Measurements from ENCODE around the gene CASKIN2.
"Not testable (repeated sequence)": the region's sequence is repeated elsewhere in the genome, so short reads cannot be mapped to it uniquely, and the experiment has no call there.

The CASKIN2 gene

GRCh38 chr17:75460295-75460694 lies 55.0 kb downstream of the CASKIN2 start:
- DNase-seq (ENCODE audit: low spot score), result no peak

- DNase-seq (ENCODE audit: low spot score), result no peak
These were observed 55.6 kb downstream of the CASKIN2 start for GRCh38 chr17:75459590-75460267.

- no peak for DNase-seq (ENCODE audit: low spot score)
These were observed 56.1 kb downstream of the CASKIN2 start for GRCh38 chr17:75459246-75459589.

- DNase-seq (ENCODE audit: low spot score), result no peak
These were observed 58.2 kb downstream of the CASKIN2 start for GRCh38 chr17:75457047-75457654.

GRCh38 chr17:75456417-75457046 lies 58.8 kb downstream of the CASKIN2 start, which contains the start of gene TMEM94:
Gene TMEM94, plus strand, starts transcription at chr17:75456635. Its CDS starts 15,271 bp downstream, at chr17:75471906.
- peak; percentile 97 for DNase-seq (ENCODE audit: low spot score)

GRCh38 chr17:75456039-75456416 lies 59.3 kb downstream of the CASKIN2 start:
- DNase-seq (ENCODE audit: low spot score), result no peak

GRCh38 chr17:75454672-75455071 lies 60.7 kb downstream of the CASKIN2 start:
- DNase-seq (ENCODE audit: low spot score), result not testable (repeated sequence)

GRCh38 chr17:75454193-75454592 lies 61.1 kb downstream of the CASKIN2 start:
- no peak for DNase-seq (ENCODE audit: low spot score)

- no peak for DNase-seq (ENCODE audit: low spot score)
These were observed 65.1 kb downstream of the CASKIN2 start for GRCh38 chr17:75450270-75450669.

Measured in kidney capillary endothelial cell (primary cell).